GM18519 (cell line): ENCODE results near the gene CAMK1G.

ENCODE experiments used
- ATAC-seq: cut with Tn5 transposase; IDR thresholded peaks from one replicate; pipeline ENCODE4 v1.9.1; 2021; ENCODE audit warnings: mild to moderate bottlenecking, moderate library complexity; ENCODE audit not compliant: unreplicated experiment, low FRiP score

Gene CAMK1G

GRCh38 chr1:209617047-209617673, 33.6 kb downstream of the CAMK1G start:
- no peak for ATAC-seq

DNA sequence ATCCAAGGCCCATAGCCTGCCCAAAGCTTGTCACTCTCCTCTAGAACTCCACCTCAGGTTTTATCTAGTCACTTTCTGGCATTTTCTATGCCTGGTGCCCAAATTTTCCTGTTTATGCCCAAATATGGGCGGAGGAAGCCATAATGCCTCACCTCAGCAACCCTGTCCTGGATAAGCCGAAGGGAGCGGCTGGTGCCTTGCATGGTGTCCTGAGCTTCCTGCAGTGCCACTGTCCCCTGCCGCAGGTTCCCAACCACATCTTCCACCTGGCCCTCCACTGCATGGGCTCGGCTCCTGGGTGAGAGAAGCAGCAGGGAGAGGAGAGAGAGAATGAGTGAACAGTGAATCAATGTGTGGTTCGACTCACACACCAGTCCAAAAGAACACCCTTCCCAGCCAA, 34.2 kb downstream of the CAMK1G start:
- no peak for ATAC-seq

DNA sequence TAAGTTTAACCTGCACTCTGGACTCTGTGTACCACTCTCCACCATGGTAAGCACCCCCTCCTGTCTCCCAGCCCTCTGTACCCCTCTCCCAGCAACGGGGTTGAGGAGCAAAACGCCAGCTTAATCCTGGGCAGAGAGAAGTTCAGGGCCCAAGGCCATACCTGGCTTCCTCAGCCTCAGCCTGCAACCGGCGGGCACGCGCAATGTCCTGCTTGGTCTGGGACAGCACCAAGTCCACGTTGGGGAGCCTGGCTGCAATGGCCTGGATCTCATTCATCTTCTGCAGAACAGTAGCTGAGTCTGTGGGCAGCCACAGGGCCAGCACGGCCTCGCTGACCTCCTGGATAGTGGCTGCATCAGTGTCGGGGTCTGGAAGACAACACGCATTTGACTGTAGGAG, 34.8 kb downstream of the CAMK1G start:
- no peak for ATAC-seq

DNA sequence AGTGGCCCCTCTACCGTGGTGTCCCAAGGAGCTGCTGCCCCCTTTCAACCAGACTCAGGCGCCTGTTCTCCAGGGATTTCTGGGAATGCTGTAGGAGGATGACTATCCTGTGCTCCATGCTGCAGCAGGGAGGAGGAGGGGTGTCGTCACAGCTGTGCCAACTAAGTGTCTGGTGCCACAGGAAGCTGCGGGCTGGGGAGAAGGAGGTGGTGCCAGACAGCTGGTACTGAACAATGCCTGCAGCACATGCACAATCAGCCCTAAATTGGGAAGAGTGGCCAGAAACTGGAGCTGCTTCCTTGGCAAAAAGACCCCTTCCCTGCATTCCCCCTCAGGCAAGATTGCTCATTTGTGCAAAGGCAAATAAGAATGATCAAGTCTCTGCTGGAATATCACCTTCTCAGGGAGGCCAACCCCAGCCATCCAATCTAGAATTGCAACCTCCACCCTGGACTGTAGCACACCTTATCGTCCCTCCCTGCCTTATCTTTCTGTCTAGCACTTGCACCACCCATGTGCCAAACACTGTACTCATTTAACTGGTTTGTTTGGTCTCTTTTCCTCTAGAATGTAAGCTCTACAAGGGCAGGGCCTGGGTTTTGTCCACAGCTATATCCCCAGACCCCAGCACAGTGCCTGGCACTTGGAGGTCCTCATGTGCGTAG, 35.4 kb downstream of the CAMK1G start:
- ATAC-seq: no peak

DNA sequence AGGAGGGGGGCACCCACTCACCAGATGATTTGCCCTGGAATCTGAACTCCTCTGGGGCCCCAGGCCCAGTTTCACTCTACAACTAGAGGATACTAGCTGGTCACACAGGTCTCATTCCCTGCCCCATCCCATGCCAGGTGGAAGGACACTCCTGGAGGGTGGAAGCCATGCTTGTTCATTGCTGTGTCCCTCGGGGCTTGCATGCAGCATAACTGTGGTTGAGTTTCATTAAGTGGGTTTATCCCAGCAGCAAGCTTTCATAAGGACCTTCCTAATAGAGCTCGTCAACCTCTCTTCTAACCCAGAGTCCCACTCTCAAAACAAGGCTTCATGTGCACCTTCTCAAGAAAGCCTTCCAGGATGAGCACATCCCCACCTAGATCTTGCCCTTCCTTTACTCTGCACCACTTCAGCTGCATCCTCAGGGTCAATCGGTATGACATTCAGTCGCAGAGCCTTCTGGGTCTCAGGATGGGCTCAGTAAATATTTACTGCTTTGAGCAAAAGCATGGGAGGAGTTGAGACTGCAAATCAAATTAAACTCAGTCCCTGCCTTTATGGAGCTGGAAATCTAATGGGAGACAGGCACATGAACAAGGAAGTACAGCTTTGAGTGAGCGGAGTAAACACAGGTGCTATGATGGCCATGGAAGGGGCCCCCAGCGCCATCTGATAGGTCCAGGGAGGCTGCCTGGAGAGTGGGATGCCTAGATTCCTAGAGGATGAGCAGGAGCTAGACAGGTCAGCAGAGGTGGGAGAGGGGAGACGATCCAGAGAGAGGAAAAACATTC, 36.4 kb downstream of the CAMK1G start:
- ATAC-seq: no peak

- ATAC-seq: no peak
These were observed 37.0 kb downstream of the CAMK1G start for GRCh38 chr1:209620487-209620884.

GRCh38 chr1:209621286-209621685, 37.8 kb downstream of the CAMK1G start:
- ATAC-seq: no peak

DNA sequence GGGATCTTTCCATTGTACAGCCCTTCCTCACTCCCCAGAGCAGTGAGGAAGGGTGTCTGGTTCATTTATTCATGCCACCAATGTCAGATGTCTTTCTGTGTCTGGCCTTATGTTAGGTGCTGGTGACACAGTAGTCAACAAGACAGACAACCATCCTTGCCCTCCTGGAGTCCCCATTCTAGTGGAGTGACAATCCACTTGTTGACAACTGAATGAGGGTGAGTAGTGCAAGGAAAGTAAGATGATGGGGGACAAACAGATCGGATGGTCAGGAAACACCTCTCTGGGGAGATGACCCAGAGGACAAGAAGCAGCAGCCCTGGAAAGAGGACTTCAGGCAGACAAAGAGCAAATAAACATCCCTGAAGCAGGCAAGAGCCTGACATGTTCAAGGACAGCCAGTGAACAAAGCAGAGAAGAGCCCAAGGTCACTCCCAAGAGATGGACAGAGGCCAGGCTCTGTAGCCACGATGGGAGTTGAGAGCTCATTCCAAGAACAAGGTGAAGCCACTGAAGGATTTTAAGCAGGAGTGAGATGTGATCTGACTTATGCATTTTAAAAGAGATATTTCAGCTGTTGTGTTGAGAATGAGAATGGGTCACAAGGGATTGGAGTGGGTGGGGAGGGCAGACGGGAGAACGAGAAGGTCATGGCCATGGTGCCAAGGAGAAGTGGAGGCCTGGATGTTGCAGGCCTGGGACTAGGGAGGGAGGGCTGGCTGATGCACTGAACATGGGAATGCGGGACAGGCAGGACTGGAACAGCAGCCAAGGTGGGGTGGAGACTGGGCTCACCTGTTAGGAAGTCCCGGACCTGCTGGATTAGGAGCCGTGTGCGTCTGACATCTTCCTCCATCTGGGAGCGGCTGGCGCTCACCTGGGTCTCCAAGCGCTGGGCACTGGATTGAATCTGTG, 38.5 kb downstream of the CAMK1G start:
- no peak for ATAC-seq

GRCh38 chr1:209622841-209623829, 39.6 kb downstream of the CAMK1G start:
- no peak for ATAC-seq

DNA sequence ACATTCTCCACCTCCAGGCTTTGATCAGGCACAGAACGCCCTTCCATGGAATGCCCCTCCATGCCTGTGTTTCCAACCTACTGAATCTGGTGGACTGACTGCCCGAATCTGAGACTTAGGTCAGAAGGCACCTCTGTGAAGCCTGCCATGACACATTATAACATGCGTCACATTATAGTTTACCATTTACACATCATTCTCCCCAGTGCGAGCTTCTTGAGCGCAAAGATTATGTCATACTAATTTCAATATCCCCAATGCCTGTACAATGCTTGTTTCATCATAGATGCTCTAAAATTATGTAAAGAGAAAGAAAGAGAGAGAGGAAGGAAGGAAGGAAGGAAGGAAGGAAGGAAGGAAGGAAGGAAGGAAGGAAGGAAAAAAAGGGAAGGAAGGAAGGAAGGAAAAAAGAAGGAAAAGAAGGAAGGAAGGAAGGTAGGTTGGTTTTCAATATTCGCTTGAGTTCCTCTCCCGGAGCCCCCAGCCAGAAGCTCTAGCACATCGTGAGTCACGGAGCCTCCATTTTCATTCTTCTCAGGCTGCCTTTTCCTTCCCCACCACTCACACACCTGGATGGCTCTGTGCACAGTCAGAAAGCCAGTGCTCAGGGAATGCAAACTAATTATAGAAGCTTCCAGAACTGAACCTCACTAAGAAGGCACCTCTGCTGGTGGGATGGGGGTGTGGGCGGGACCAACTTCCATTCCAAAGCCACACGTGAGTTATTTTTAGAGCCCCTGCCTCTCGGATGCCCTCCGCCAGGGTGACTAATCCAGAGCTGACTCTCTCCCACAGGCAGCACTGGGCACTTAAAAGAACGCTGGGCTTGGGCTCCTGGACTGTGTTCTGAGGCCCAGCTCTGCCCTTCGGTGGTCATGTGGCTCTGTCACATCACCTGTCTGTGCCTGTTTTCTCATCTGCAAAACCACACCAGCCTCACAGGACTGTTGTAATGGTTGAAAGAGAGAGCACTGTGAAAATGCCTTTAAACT, 41.3 kb downstream of the CAMK1G start:
- no peak for ATAC-seq

GRCh38 chr1:209625791-209626285, 42.3 kb downstream of the CAMK1G start:
- ATAC-seq: no peak

DNA sequence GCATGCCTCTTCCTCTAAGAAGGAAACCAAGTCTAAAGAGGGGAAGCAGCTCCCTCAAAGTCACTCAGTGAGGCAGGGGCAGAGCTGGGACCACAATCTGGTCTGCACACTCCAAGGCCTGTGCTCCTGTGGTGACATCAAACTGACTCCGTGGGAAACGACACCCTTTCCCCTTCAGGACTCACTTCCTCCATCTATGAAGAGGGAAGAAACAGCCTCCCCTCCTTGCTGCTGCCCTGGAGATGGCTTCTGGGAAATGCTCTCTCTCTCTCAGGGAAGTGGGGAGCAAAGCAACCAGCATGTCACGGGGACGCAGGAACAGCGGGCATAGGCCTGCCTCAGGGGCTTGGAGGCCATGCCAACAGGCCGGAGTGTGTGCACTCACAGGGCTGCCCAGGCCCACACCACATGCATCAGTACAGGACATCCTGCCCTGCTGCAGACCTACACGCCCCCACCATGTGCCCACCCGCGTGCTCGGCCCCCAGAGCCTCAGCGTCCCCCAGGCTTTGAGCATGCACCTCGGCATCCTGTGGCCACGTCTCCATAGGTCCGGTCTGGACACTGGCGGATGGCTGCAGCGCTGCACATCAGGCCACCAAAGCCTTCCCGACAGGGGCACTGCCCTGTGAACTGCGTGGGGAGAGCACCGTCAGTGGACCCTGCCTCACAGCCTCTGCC, 43.0 kb downstream of the CAMK1G start:
- no peak for ATAC-seq

- no peak for ATAC-seq
These were observed 43.7 kb downstream of the CAMK1G start for GRCh38 chr1:209627027-209627731.

- peak; percentile 77 for ATAC-seq
These were observed 44.2 kb downstream of the CAMK1G start for GRCh38 chr1:209627732-209628196.

GRCh38 chr1:209628618-209629299, 45.2 kb downstream of the CAMK1G start:
- ATAC-seq: no peak
